GM06990 (cell line): ENCODE results near the gene PDHX.
"Not testable (repeated sequence)": the region's sequence is repeated elsewhere in the genome, so short reads cannot be mapped to it uniquely, and the experiment has no call there.

ENCODE experiments used
- DNase-seq: peaks from one replicate; pipeline ENCODE4 v3.0.0-alpha.2; 2011; ENCODE audit not compliant: insufficient read length; ENCODE audit errors: extremely low read depth
- H3K27me3 ChIP-seq: replicated peaks from 2 replicates; pipeline ENCODE4 v1.6.0; 2011; ENCODE audit warnings: low read length; ENCODE audit not compliant: control insufficient read depth, insufficient read depth
- H3K36me3 ChIP-seq: 2 replicates; pipeline ENCODE4 v1.5.1; 2011; ENCODE audit warnings: low read length; ENCODE audit not compliant: control insufficient read depth, insufficient read depth
- H3K4me3 ChIP-seq: replicated peaks from 2 replicates; pipeline ENCODE4 v1.5.1; 2011; ENCODE audit warnings: low read depth, mild to moderate bottlenecking, control low read depth, low read length
- TF ChIP-seq, protein P1 (sequence below): IDR thresholded peaks from 2 replicates; pipeline ENCODE4 v1.5.1; 2011; ENCODE audit warnings: low read length, control low read depth, mild to moderate bottlenecking, inconsistent platforms; ENCODE audit not compliant: insufficient read depth, poor library complexity, severe bottlenecking

The PDHX gene

DNA sequence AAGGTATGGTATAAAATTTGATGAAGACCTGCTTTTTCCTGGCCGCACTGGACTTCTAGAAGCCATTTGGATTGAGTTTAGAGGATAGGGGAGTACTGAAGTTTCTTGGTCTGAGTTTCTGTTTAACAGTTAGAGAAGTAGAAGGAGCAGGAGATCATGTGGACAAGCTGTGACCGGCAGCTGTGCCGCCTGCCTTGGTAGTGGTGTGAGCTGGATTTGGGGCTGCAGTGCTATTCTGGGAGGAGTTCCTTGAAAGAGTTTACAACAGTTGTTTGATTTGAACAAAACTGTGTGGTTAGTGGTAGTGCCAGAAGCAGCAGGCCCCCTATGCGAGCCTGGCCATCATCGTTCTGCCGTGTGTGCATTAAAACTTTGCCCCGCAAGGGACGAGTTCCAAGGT, 105.2 kb downstream of the PDHX start:
- TF ChIP-seq, protein P1, sequence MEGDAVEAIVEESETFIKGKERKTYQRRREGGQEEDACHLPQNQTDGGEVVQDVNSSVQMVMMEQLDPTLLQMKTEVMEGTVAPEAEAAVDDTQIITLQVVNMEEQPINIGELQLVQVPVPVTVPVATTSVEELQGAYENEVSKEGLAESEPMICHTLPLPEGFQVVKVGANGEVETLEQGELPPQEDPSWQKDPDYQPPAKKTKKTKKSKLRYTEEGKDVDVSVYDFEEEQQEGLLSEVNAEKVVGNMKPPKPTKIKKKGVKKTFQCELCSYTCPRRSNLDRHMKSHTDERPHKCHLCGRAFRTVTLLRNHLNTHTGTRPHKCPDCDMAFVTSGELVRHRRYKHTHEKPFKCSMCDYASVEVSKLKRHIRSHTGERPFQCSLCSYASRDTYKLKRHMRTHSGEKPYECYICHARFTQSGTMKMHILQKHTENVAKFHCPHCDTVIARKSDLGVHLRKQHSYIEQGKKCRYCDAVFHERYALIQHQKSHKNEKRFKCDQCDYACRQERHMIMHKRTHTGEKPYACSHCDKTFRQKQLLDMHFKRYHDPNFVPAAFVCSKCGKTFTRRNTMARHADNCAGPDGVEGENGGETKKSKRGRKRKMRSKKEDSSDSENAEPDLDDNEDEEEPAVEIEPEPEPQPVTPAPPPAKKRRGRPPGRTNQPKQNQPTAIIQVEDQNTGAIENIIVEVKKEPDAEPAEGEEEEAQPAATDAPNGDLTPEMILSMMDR: no peak
- H3K36me3 ChIP-seq: no peaks in the 10 kb centered on the region

DNA sequence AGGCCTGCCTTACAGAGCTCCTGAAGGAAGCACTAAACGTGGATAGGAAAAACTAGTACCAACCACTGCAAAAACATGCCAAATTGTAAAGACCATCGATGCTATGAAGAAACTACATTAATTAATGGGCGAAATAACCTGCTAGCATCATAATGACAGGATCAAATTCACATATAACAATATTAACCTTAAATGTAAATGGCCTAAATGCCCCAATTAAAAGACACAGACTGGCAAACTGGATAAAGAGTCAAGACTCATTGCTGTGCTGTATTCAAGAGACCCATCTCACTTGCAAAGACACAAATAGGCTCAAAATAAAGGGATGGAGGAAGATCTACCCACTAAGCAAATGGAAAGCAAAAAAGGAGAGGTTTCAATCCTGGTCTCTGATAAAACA, 107.5 kb downstream of the PDHX start:
- H3K4me3 ChIP-seq, H3K36me3 ChIP-seq, H3K27me3 ChIP-seq, DNase-seq: not testable (repeated sequence)

More for the DNA sequence above, 105.2 kb downstream of the PDHX start:
- Histone ChIP-seq H3K27me3 (no peaks in the 10 kb centered on the region), H3K4me3 (no peak overlapping the region)
- no peak for DNase-seq

DNA sequence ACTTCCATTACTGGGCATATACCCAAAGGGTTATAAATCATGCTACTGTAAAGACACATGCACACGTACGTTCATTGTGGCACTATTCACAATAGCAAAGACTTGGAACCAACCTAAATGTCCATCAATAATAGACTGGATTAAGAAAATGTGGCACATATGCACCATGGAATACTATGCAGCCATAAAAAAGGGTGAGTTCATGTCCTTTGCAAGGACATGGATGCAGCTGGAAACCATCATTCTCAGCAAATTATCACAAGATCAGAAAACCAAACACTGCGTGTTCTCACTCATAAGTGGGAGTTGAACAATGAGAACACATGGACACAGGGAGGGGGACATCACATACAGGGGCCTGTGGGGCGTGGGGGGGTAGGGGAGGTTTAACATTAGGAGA, 111.6 kb downstream of the PDHX start:
- DNase-seq, H3K4me3 ChIP-seq, H3K27me3 ChIP-seq, H3K36me3 ChIP-seq: not testable (repeated sequence)

DNA sequence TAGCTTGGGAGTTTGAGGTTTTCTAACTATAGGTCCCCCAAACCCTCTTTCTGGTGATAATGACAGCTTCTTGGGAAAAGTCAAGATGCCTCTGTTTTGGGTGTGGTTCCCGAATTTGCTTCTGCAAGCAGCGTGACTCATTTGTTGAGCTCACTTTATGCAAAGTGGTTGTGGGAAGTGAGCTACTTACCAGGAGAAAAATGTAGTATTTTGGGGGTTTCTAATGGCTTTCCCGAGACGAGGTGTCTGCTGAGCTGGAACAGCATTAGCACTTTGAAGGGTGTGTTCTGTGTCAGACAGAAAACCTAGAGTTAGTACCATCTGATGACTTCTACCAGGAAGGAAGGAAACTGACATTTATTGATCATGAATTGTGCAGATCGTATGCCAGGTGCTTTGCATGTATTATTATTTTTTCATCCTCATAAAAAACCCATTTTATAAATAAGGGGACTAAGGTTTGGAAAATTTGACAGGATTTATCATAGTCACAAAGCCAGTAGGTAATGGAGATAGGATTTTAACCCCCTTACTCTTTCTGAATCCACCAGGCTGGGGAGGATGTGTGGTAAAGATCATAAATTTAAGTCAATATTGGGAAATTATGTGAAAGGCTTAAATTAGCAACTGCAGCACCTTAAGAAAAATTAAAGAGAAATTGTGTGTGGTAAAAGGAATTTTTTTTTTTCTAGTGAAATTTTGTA, 113.7 kb downstream of the PDHX start:
- H3K27me3 ChIP-seq: no peaks in the 10 kb centered on the region
- no peak overlapping the region; the same call in 1 of the 2 replicates for H3K4me3 ChIP-seq
- TF ChIP-seq, protein P1: no peak
- peak; percentile 26 for DNase-seq
- H3K36me3 ChIP-seq: no peaks in the 10 kb centered on the region

DNA sequence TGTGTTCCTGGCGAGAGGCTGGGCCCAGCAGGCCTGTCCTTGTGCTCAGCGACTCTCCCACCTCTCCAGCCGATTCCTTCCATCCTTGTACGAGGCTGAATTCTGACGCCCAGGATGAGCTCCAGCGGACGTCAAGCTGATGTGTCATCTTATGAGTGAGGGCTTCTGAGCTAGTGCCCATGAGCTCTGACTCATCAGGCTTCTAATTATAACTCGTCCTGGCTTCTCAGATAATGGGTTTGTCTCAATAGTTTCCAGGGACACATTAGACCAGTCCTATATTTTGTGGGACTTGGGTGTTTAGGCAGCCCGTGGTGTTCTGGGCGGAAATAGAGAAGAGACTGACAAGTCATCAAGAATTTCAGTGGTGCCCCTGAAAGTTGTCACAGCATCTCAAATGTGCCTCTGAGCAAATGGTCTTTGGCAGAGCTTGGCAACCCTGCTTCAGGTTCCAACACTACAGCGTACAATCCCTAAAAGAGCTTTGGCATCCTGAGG, 114.3 kb downstream of the PDHX start:
- DNase-seq: peak; percentile 34
- H3K36me3 ChIP-seq: no peaks in the 10 kb centered on the region
- H3K27me3 ChIP-seq: no peaks in the 10 kb centered on the region
- TF ChIP-seq, protein P1: no peak
- H3K4me3 ChIP-seq: no peak overlapping the region

DNA sequence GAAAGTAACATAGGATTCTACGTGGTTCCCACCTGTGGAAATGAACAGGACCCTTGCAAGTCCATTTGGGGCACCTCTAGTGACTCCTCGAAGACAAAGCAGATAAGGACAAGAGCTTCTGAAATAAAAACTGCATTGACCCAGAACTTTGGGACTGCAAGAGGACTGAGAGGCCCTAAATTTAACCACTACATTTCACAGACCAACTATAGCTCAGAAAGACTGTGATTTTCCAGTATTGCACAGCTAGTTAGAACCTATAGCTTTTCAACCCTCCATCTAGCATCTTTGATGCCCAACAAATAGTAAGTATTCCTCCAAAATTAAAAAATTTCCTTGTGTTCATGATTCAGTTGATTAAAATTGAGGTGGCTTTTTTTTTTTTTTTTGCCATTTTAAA, 114.9 kb downstream of the PDHX start:
- H3K36me3 ChIP-seq: no peaks in the 10 kb centered on the region
- H3K4me3 ChIP-seq: no peak overlapping the region
- no peaks in the 10 kb centered on the region for H3K27me3 ChIP-seq
- DNase-seq: no peak
- TF ChIP-seq, protein P1: no peak

DNA sequence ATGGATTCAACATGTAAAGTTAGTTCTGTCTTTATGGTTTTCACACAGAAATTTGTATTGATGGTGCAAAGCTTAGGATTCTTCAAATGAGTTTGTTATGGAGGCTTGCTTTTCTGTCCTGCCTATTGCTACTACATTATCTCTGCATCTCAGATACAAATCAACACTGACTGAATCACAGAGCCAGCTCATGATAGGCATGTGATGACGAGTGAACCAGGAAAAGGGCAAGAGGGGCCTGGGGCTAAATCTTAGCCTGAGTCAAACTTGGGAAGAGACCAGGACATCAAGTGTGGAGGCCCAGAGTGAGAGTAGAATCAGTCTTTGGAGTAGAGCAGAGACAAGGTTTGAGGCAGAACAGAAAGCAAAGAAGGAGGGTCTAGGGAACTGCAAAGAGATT, 115.4 kb downstream of the PDHX start:
- DNase-seq: no peak
- Histone ChIP-seq H3K4me3 (no peak overlapping the region), H3K27me3 (no peaks in the 10 kb centered on the region)

More for the DNA sequence above, 115.4 kb downstream of the PDHX start:
- TF ChIP-seq, protein P1: no peak
- H3K36me3 ChIP-seq: no peaks in the 10 kb centered on the region
